Activated naive CD4-positive, alpha-beta T cell treated with anti-CD3 and anti-CD28 coated beads, Interleukin-2, amount 10 ng/mL, durations not matched to agents 7 days and 5 days (primary cell): ENCODE data around the gene ARSK.

Source experiments
- CTCF ChIA-PET: fragments of 350-600 bp; sonication (Branson Sonifier 250); formaldehyde crosslinking; loops from one replicate; lab custom pipeline; 2021; ENCODE audit warnings: antibody characterized with exemption; lab: Charles Lee
- DNase-seq: peaks from one replicate; pipeline ENCODE4 v3.0.0-alpha.2; 2020
- H3K27ac Mint-ChIP-seq: one replicate; pipeline ENCODE4 v1.8.0; 2021; ENCODE audit warnings: mild to moderate bottlenecking, moderate library complexity, mixed read lengths
- H3K27me3 Mint-ChIP-seq: one replicate; pipeline ENCODE4 v1.8.0; 2021; ENCODE audit warnings: mild to moderate bottlenecking, mixed read lengths
- H3K36me3 Mint-ChIP-seq: one replicate; pipeline ENCODE4 v1.8.0; 2021; ENCODE audit warnings: mixed read lengths
- H3K4me1 Mint-ChIP-seq: one replicate; pipeline ENCODE4 v1.8.0; 2021; ENCODE audit warnings: mixed read lengths
- H3K4me3 Mint-ChIP-seq: one replicate; pipeline ENCODE4 v1.8.0; 2021; ENCODE audit warnings: mild to moderate bottlenecking, moderate library complexity, mixed read lengths
- H3K9me3 Mint-ChIP-seq: one replicate; pipeline ENCODE4 v1.8.0; 2021; ENCODE audit warnings: mixed read lengths

The ARSK gene

GRCh38 chr5:95533761-95534160 is 21.1 kb upstream of the ARSK start:
- no peak for DNase-seq
- H3K4me3 Mint-ChIP-seq, result no peak overlapping the region
- peaks cover 2% of the 10 kb centered on the region for H3K4me1 Mint-ChIP-seq
- H3K36me3 Mint-ChIP-seq, result peaks cover 58% of the 10 kb centered on the region
- no peaks in the 10 kb centered on the region for H3K9me3 Mint-ChIP-seq
- CTCF ChIA-PET, result no interaction called here
- no peaks in the 10 kb centered on the region for H3K27me3 Mint-ChIP-seq
- H3K27ac Mint-ChIP-seq, result no peak overlapping the region

- no peaks in the 10 kb centered on the region for H3K9me3 Mint-ChIP-seq
- CTCF ChIA-PET, result interaction anchor here (0.6 kb wide), 2 partner anchors 8 to 119 kb away, joined by 3 read pairs; no protein-coding TSS in a partner anchor
- H3K36me3 Mint-ChIP-seq, result peaks cover 64% of the 10 kb centered on the region
- peaks cover 2% of the 10 kb centered on the region for H3K4me1 Mint-ChIP-seq
- no peaks in the 10 kb centered on the region for H3K27me3 Mint-ChIP-seq
- H3K4me3 Mint-ChIP-seq, result no peak overlapping the region
- no peak overlapping the region for H3K27ac Mint-ChIP-seq
- no peak for DNase-seq
These were observed 17.4 kb upstream of the ARSK start for GRCh38 chr5:95537501-95537900.

GRCh38 chr5:95543017-95543705 is 11.7 kb upstream of the ARSK start:
- Mint-ChIP-seq H3K4me3 (no peak overlapping the region), H3K4me1 (peaks cover 3% of the 10 kb centered on the region), H3K27ac (no peak overlapping the region), H3K9me3 (no peaks in the 10 kb centered on the region), H3K27me3 (no peaks in the 10 kb centered on the region), H3K36me3 (peaks cover 43% of the 10 kb centered on the region)
- no peak for DNase-seq
- CTCF ChIA-PET, result no interaction called here

- H3K9me3 Mint-ChIP-seq, result no peaks in the 10 kb centered on the region
- peaks cover 27% of the 10 kb centered on the region for H3K4me1 Mint-ChIP-seq
- no peak overlapping the region for H3K4me3 Mint-ChIP-seq
- H3K27ac Mint-ChIP-seq, result no peak overlapping the region
- no peaks in the 10 kb centered on the region for H3K27me3 Mint-ChIP-seq
- CTCF ChIA-PET, result no interaction called here
- peaks cover 36% of the 10 kb centered on the region for H3K36me3 Mint-ChIP-seq
- no peak for DNase-seq
These were observed 5.9 kb upstream of the ARSK start for GRCh38 chr5:95549030-95549429.

- peaks cover 23% of the 10 kb centered on the region for H3K36me3 Mint-ChIP-seq
- no peaks in the 10 kb centered on the region for H3K27me3 Mint-ChIP-seq
- H3K4me1 Mint-ChIP-seq, result peaks cover 42% of the 10 kb centered on the region
- H3K4me3 Mint-ChIP-seq, result peak overlapping the region; percentile 87
- CTCF ChIA-PET, result interaction anchor here (0.7 to 1.0 kb wide), 3 partner anchors 14 to 92 kb away, joined by 3 to 4 read pairs (median 4); partner anchors contain the start of gene RFESD
- peak overlapping the region; percentile 91 for H3K27ac Mint-ChIP-seq
- DNase-seq, result no peak
- no peaks in the 10 kb centered on the region for H3K9me3 Mint-ChIP-seq
These were observed 612 bp upstream of the ARSK start for GRCh38 chr5:95554331-95554646.

GRCh38 chr5:95555553-95555952 is 652 bp downstream of the ARSK start:
- no peak for DNase-seq
- no peaks in the 10 kb centered on the region for H3K9me3 Mint-ChIP-seq
- CTCF ChIA-PET, result interaction anchor here (0.7 to 1.0 kb wide), 2 partner anchors 15 to 97 kb away, joined by 3 read pairs; no protein-coding TSS in a partner anchor

GRCh38 chr5:95557841-95558240 is 2.9 kb downstream of the ARSK start:
- Mint-ChIP-seq H3K4me1 (peaks cover 26% of the 10 kb centered on the region), H3K36me3 (peaks cover 8% of the 10 kb centered on the region), H3K27me3 (no peaks in the 10 kb centered on the region), H3K27ac (no peak overlapping the region), H3K4me3 (no peak overlapping the region), H3K9me3 (no peaks in the 10 kb centered on the region)
- CTCF ChIA-PET, result no interaction called here
- DNase-seq, result no peak

More at GRCh38 chr5:95555553-95555952, 652 bp downstream of the ARSK start:
- Mint-ChIP-seq H3K27ac (peak overlapping the region; percentile 91), H3K4me1 (peaks cover 42% of the 10 kb centered on the region), H3K4me3 (peak overlapping the region; percentile 87), H3K27me3 (no peaks in the 10 kb centered on the region), H3K36me3 (peaks cover 21% of the 10 kb centered on the region)

- peaks cover 2% of the 10 kb centered on the region for H3K4me1 Mint-ChIP-seq
- no peak overlapping the region for H3K4me3 Mint-ChIP-seq
- CTCF ChIA-PET, result no interaction called here
- H3K36me3 Mint-ChIP-seq, result peaks cover 9% of the 10 kb centered on the region
- H3K27me3 Mint-ChIP-seq, result peaks cover 4% of the 10 kb centered on the region
- DNase-seq, result no peak
- H3K27ac Mint-ChIP-seq, result no peak overlapping the region
- no peaks in the 10 kb centered on the region for H3K9me3 Mint-ChIP-seq
These were observed 7.4 kb downstream of the ARSK start for GRCh38 chr5:95562282-95562681.

- Mint-ChIP-seq H3K4me1 (no peaks in the 10 kb centered on the region), H3K27ac (no peak overlapping the region), H3K4me3 (no peak overlapping the region), H3K9me3 (no peaks in the 10 kb centered on the region), H3K36me3 (peaks cover 6% of the 10 kb centered on the region), H3K27me3 (peaks cover 4% of the 10 kb centered on the region)
- CTCF ChIA-PET, result no interaction called here
- no peak for DNase-seq
These were observed 8.5 kb downstream of the ARSK start for GRCh38 chr5:95563367-95563766.

- no peak overlapping the region for H3K4me3 Mint-ChIP-seq
- H3K9me3 Mint-ChIP-seq, result no peaks in the 10 kb centered on the region
- CTCF ChIA-PET, result interaction anchor here (1.2 kb wide), 1 partner anchor 9 kb away, joined by 3 read pairs; no protein-coding TSS in a partner anchor
- peaks cover 6% of the 10 kb centered on the region for H3K36me3 Mint-ChIP-seq
- no peaks in the 10 kb centered on the region for H3K4me1 Mint-ChIP-seq
- H3K27me3 Mint-ChIP-seq, result peaks cover 4% of the 10 kb centered on the region
- no peak overlapping the region for H3K27ac Mint-ChIP-seq
- no peak for DNase-seq
These were observed 9.5 kb downstream of the ARSK start for GRCh38 chr5:95564450-95564849.

- no peak overlapping the region for H3K4me3 Mint-ChIP-seq
- peaks cover 6% of the 10 kb centered on the region for H3K36me3 Mint-ChIP-seq
- DNase-seq, result no peak
- H3K9me3 Mint-ChIP-seq, result no peaks in the 10 kb centered on the region
- no peak overlapping the region for H3K27ac Mint-ChIP-seq
- no peaks in the 10 kb centered on the region for H3K4me1 Mint-ChIP-seq
- H3K27me3 Mint-ChIP-seq, result peaks cover 4% of the 10 kb centered on the region
- CTCF ChIA-PET, result interaction anchor here (1.2 kb wide), 1 partner anchor 8 kb away, joined by 3 read pairs; no protein-coding TSS in a partner anchor
These were observed 10.5 kb downstream of the ARSK start for GRCh38 chr5:95565280-95565920.

GRCh38 chr5:95572016-95572415 is 17.1 kb downstream of the ARSK start:
- DNase-seq, result no peak
- Mint-ChIP-seq H3K27me3 (no peaks in the 10 kb centered on the region), H3K4me1 (no peaks in the 10 kb centered on the region), H3K4me3 (no peak overlapping the region), H3K36me3 (peaks cover 15% of the 10 kb centered on the region), H3K27ac (no peak overlapping the region), H3K9me3 (no peaks in the 10 kb centered on the region)
- CTCF ChIA-PET, result no interaction called here

GRCh38 chr5:95581576-95581975 is 26.7 kb downstream of the ARSK start:
- CTCF ChIA-PET, result no interaction called here
- no peak overlapping the region for H3K4me3 Mint-ChIP-seq
- H3K36me3 Mint-ChIP-seq, result peaks cover 6% of the 10 kb centered on the region
- no peaks in the 10 kb centered on the region for H3K9me3 Mint-ChIP-seq
- H3K4me1 Mint-ChIP-seq, result no peaks in the 10 kb centered on the region
- H3K27ac Mint-ChIP-seq, result no peak overlapping the region
- DNase-seq, result no peak
- no peaks in the 10 kb centered on the region for H3K27me3 Mint-ChIP-seq

GRCh38 chr5:95583992-95584391 is 29.1 kb downstream of the ARSK start:
- H3K27me3 Mint-ChIP-seq, result no peaks in the 10 kb centered on the region
- peaks cover 4% of the 10 kb centered on the region for H3K36me3 Mint-ChIP-seq
- H3K27ac Mint-ChIP-seq, result no peak overlapping the region
- DNase-seq, result no peak
- no peak overlapping the region for H3K4me3 Mint-ChIP-seq
- H3K4me1 Mint-ChIP-seq, result no peaks in the 10 kb centered on the region
- H3K9me3 Mint-ChIP-seq, result no peaks in the 10 kb centered on the region
- CTCF ChIA-PET, result no interaction called here

- Mint-ChIP-seq H3K4me3 (no peak overlapping the region), H3K27ac (no peak overlapping the region)
- CTCF ChIA-PET, result no interaction called here
These were observed 36.0 kb downstream of the ARSK start for GRCh38 chr5:95590880-95591279.

More at GRCh38 chr5:95590880-95591279, 36.0 kb downstream of the ARSK start:
- no peaks in the 10 kb centered on the region for H3K9me3 Mint-ChIP-seq
- no peak for DNase-seq
- no peaks in the 10 kb centered on the region for H3K27me3 Mint-ChIP-seq
- peaks cover 26% of the 10 kb centered on the region for H3K4me1 Mint-ChIP-seq
- peaks cover 5% of the 10 kb centered on the region for H3K36me3 Mint-ChIP-seq
